H9 (cell line): ENCODE data around the gene SERPIND1. TPM values are rescaled to one million over a fixed set of nuclear protein-coding genes. Genes with fewer than 3 reads are reported as not detected.

Experiments used
- DNase-seq: peaks from one replicate; pipeline ENCODE4 v3.0.0-alpha.2; 2017
- H2AFZ ChIP-seq: one replicate; pipeline ENCODE4 v1.6.1; 2013; ENCODE audit warnings: mild to moderate bottlenecking, low read length, control low read depth, moderate library complexity
- H2AK5ac ChIP-seq: 2 replicates; pipeline ENCODE4 v1.6.1; 2013; ENCODE audit warnings: low read length, control low read depth, mixed read lengths; ENCODE audit not compliant: insufficient read length
- H2BK120ac ChIP-seq: one replicate; pipeline ENCODE4 v1.6.1; 2013; ENCODE audit warnings: low read depth, mild to moderate bottlenecking, low read length, control low read depth, inconsistent platforms; ENCODE audit not compliant: poor library complexity, severe bottlenecking
- H2BK12ac ChIP-seq: 2 replicates; pipeline ENCODE4 v1.6.1; 2013; ENCODE audit warnings: low read length, control low read depth, mixed read lengths, low read depth; ENCODE audit not compliant: insufficient read length
- H2BK15ac ChIP-seq: 2 replicates; pipeline ENCODE4 v1.6.1; 2013; ENCODE audit warnings: low read depth, low read length, control low read depth
- H2BK20ac ChIP-seq: one replicate; pipeline ENCODE4 v1.6.1; 2013; ENCODE audit warnings: low read depth, mild to moderate bottlenecking, low read length, control low read depth, inconsistent platforms; ENCODE audit not compliant: poor library complexity, severe bottlenecking
- H2BK5ac ChIP-seq: 2 replicates; pipeline ENCODE4 v1.6.1; 2013; ENCODE audit warnings: low read length, control low read depth, mixed read lengths; ENCODE audit not compliant: insufficient read length
- H3K14ac ChIP-seq: 2 replicates; pipeline ENCODE4 v1.6.1; 2013; ENCODE audit warnings: low read length, control low read depth; ENCODE audit not compliant: insufficient read depth
- H3K18ac ChIP-seq: 2 replicates; pipeline ENCODE4 v1.6.1; 2013; ENCODE audit warnings: low read depth, mild to moderate bottlenecking, mixed read lengths, low read length, control low read depth; ENCODE audit not compliant: insufficient read length
- H3K23ac ChIP-seq: 2 replicates; pipeline ENCODE4 v1.6.1; 2013; ENCODE audit warnings: low read length, control low read depth, mixed read lengths, low read depth; ENCODE audit not compliant: insufficient read length
- H3K23me2 ChIP-seq: 2 replicates; pipeline ENCODE4 v1.6.1; 2013; ENCODE audit warnings: low read depth, mild to moderate bottlenecking, mixed read lengths, low read length, control low read depth; ENCODE audit not compliant: insufficient read length, poor library complexity, severe bottlenecking
- H3K27ac ChIP-seq: 2 replicates; pipeline ENCODE4 v1.5.1; 2013; ENCODE audit warnings: low read length, control low read depth, mixed read lengths, low read depth; ENCODE audit not compliant: insufficient read length
- H3K27me3 ChIP-seq: 2 replicates; pipeline ENCODE4 v1.6.1; 2013; ENCODE audit warnings: low read length, control low read depth, inconsistent platforms; ENCODE audit not compliant: insufficient read depth
- H3K4ac ChIP-seq: 2 replicates; pipeline ENCODE4 v1.6.1; 2013; ENCODE audit warnings: low read depth, mild to moderate bottlenecking, control low read depth, inconsistent platforms, low read length, moderate library complexity
- H3K4me1 ChIP-seq: 2 replicates; pipeline ENCODE4 v1.6.1; 2013; ENCODE audit warnings: low read length, control low read depth, inconsistent platforms; ENCODE audit not compliant: insufficient read depth
- H3K4me2 ChIP-seq: 2 replicates; pipeline ENCODE4 v1.6.1; 2013; ENCODE audit warnings: low read length, control low read depth, mixed read lengths; ENCODE audit not compliant: insufficient read length, insufficient read depth
- H3K56ac ChIP-seq: 2 replicates; pipeline ENCODE4 v1.6.1; 2013; ENCODE audit warnings: low read depth, mild to moderate bottlenecking, mixed read lengths, low read length, control low read depth; ENCODE audit not compliant: insufficient read length
- H3K79me1 ChIP-seq: 2 replicates; pipeline ENCODE4 v1.6.1; 2013; ENCODE audit warnings: low read depth, mild to moderate bottlenecking, moderate library complexity, low read length, control low read depth, inconsistent platforms; ENCODE audit not compliant: insufficient read depth, poor library complexity, severe bottlenecking
- H3K79me2 ChIP-seq: 2 replicates; pipeline ENCODE4 v1.6.1; 2013; ENCODE audit warnings: low read length, control low read depth, inconsistent platforms; ENCODE audit not compliant: insufficient read depth
- H3K9ac ChIP-seq: 2 replicates; pipeline ENCODE4 v1.6.1; 2013; ENCODE audit warnings: low read length, control low read depth, mixed read lengths; ENCODE audit not compliant: insufficient read length; ENCODE audit errors: extremely low read depth
- H3K9me3 ChIP-seq: one replicate; pipeline ENCODE4 v1.6.1; 2013; ENCODE audit warnings: low read depth, low read length, inconsistent platforms; ENCODE audit not compliant: control insufficient read depth
- H3T11ph ChIP-seq: one replicate; pipeline ENCODE4 v1.6.1; 2013; ENCODE audit warnings: mild to moderate bottlenecking, low read length, control low read depth, inconsistent platforms
- H4K20me1 ChIP-seq: one replicate; pipeline ENCODE4 v1.6.1; 2013; ENCODE audit not compliant: control insufficient read depth, insufficient read length, insufficient read depth
- H4K5ac ChIP-seq: 2 replicates; pipeline ENCODE4 v1.6.1; 2013; ENCODE audit warnings: low read depth, mild to moderate bottlenecking, mixed read lengths, low read length, control low read depth; ENCODE audit not compliant: insufficient read length
- H4K8ac ChIP-seq: replicated peaks from 2 replicates; pipeline ENCODE4 v1.6.1; 2013; ENCODE audit warnings: low read length, control low read depth, mixed read lengths, low read depth; ENCODE audit not compliant: insufficient read length
- H4K91ac ChIP-seq: 2 replicates; pipeline ENCODE4 v1.6.1; 2013; ENCODE audit warnings: low read depth, mild to moderate bottlenecking, moderate library complexity, mixed read lengths, low read length, control low read depth; ENCODE audit not compliant: insufficient read length
- H3K27ac Mint-ChIP-seq, 3 experiments: 2 replicates in 2 of 3; 3 replicates in 1 of 3; pipeline ENCODE4 v1.8.0; 2020 to 2021; ENCODE audit warnings: mixed read lengths in 3 of 3, mild to moderate bottlenecking in 1 of 3, moderate library complexity in 1 of 3
- H3K27me3 Mint-ChIP-seq: 2 replicates; pipeline ENCODE4 v1.8.0; 2021; ENCODE audit warnings: low read depth, mild to moderate bottlenecking, moderate library complexity, mixed read lengths
- H3K36me3 Mint-ChIP-seq, 3 experiments: 2 replicates in 2 of 3; 3 replicates in 1 of 3; pipeline ENCODE4 v1.8.0; 2020 to 2021; ENCODE audit warnings: low read depth in 3 of 3, mixed read lengths in 3 of 3; ENCODE audit not compliant: insufficient read depth in 1 of 3
- H3K4me1 Mint-ChIP-seq, 2 experiments: 2 replicates each; pipeline ENCODE4 v1.8.0; 2020; ENCODE audit warnings: mixed read lengths in 2 of 2
- H3K4me3 Mint-ChIP-seq, 2 experiments: 2 replicates in 1 of 2; 3 replicates in 1 of 2; pipeline ENCODE4 v1.8.0; 2020 to 2021; ENCODE audit warnings: mild to moderate bottlenecking in 2 of 2, mixed read lengths in 2 of 2, moderate library complexity in 1 of 2
- H3K9me3 Mint-ChIP-seq, 2 experiments: 2 replicates in 1 of 2; 3 replicates in 1 of 2; pipeline ENCODE4 v1.8.0; 2020; ENCODE audit warnings: mild to moderate bottlenecking in 2 of 2, mixed read lengths in 2 of 2, moderate library complexity in 1 of 2
- CTCF ChIP-seq: fragments of 200-600 bp; sonication (generic); conservative IDR thresholded peaks from 3 replicates; pipeline ENCODE4 v1.8.0; 2021; ENCODE audit warnings: antibody characterized with exemption, mild to moderate bottlenecking
- whole genome bisulfite sequencing: extraction: QIAGEN DNeasy Blood & Tissue Kit; methylation state at CpG from one replicate; pipeline ENCODE4 v1.1.7; 2013; ENCODE audit warnings: missing lambda C conversion rate, low lambda C conversion rate, mixed read lengths; ENCODE audit not compliant: insufficient read length; ENCODE audit errors: extremely low coverage; 5-methylcytosine and 5-hydroxymethylcytosine counted together
- total RNA-seq: library from RNA; stranded (reverse); gene quantifications from 2 replicates; pipeline ENCODE4 v1.2.1, GENCODE V29; 2021

The SERPIND1 gene
- total RNA-seq, 1 experiment from 2014 or later = not detected

GRCh38 chr22:20802452-20802851, 28.5 kb downstream of the SERPIND1 start:
- H2BK12ac ChIP-seq = no peak overlapping the region
- H4K20me1 ChIP-seq = no peaks in the 10 kb centered on the region
- no peak overlapping the region for H3K4me3 Mint-ChIP-seq
- H2BK20ac ChIP-seq = no peak overlapping the region
- H3K4me1 Mint-ChIP-seq = peaks cover 10% of the 10 kb centered on the region in 2 experiments
- no peak overlapping the region for H3K27ac ChIP-seq
- H3K18ac ChIP-seq = no peak overlapping the region
- H3K79me2 ChIP-seq = no peaks in the 10 kb centered on the region
- no peak overlapping the region for H3T11ph ChIP-seq
- no peak overlapping the region for H3K4ac ChIP-seq
- H2AK5ac ChIP-seq = no peak overlapping the region
- no peak for TF ChIP-seq CTCF
- no peak overlapping the region for H2BK15ac ChIP-seq
- H3K23ac ChIP-seq = no peak overlapping the region
- H3K27me3 Mint-ChIP-seq = no peaks in the 10 kb centered on the region
- no peak overlapping the region for H3K14ac ChIP-seq
- H4K91ac ChIP-seq = no peak overlapping the region
- H3K27ac Mint-ChIP-seq = no peak overlapping the region
- no peaks in the 10 kb centered on the region for H3K27me3 ChIP-seq
- H3K9me3 Mint-ChIP-seq = no peaks in the 10 kb centered on the region
- no peaks in the 10 kb centered on the region for H3K4me1 ChIP-seq
- H3K9me3 ChIP-seq = no peaks in the 10 kb centered on the region
- no peak overlapping the region for H4K8ac ChIP-seq
- H3K36me3 Mint-ChIP-seq = peaks cover 14 to 81% (median 52%) of the 10 kb centered on the region in 3 experiments
- no peak overlapping the region for H3K4me2 ChIP-seq
- no peak overlapping the region for H2BK5ac ChIP-seq
- DNase-seq = no peak
- H2AFZ ChIP-seq = no peak overlapping the region
- H2BK120ac ChIP-seq = no peak overlapping the region
- no CpG with 5 or more reads among the region's 6 CpGs for WGBS
- H3K56ac ChIP-seq = no peak overlapping the region
- no peak overlapping the region for H3K9ac ChIP-seq
- no peaks in the 10 kb centered on the region for H3K23me2 ChIP-seq
- no peaks in the 10 kb centered on the region for H3K79me1 ChIP-seq
- H4K5ac ChIP-seq = no peak overlapping the region
